Endothelial cell of umbilical vein (primary cell): ENCODE data around the gene SPAG7. TPM values are rescaled to one million over a fixed set of nuclear protein-coding genes. Genes with fewer than 3 reads are reported as not detected.

Experiments
- BruUV-seq: library from RNA; stranded (reverse); fragments of 400-500 nt; replicated peaks from 2 replicates; lab custom pipeline; 2021; lab: Mats Ljungman, UMichigan
- CTCF ChIA-PET: fragments of 300-600, 350-600 bp; sonication (Branson Sonifier 250); formaldehyde crosslinking; loops from one replicate; lab custom pipeline; 2021; ENCODE audit warnings: antibody characterized with exemption, inconsistent platforms; lab: Charles Lee
- POLR2A ChIA-PET: fragments of 300-600, 350-600 bp; sonication (Branson Sonifier 250); formaldehyde crosslinking; loops from one replicate; lab custom pipeline; 2021; ENCODE audit warnings: antibody characterized with exemption, inconsistent platforms; lab: Charles Lee
- DNase-seq: peaks from one replicate; pipeline ENCODE4 v3.0.0-alpha.2; 2011; ENCODE audit warnings: low read depth, low spot score
- FAIRE-seq: peaks from 2 replicates; lab custom pipeline; 2011; peaks lifted over from hg19 to GRCh38; lab: Jason Lieb, UNC
- H2AFZ ChIP-seq: 2 replicates; pipeline ENCODE4 v1.6.0; 2012; ENCODE audit warnings: low read depth, low read length, control low read depth, inconsistent platforms
- H3K27ac ChIP-seq: 2 replicates; pipeline ENCODE4 v1.5.1; 2011; ENCODE audit warnings: low read depth, mild to moderate bottlenecking, control low read depth, low read length, moderate library complexity; ENCODE audit not compliant: insufficient read depth
- H3K27me3 ChIP-seq, 2 experiments: 2 replicates each; pipeline versions ENCODE4 v1.6.0 to v1.6.1; 2011; ENCODE audit warnings: low read length in 2 of 2, mixed read lengths in 1 of 2; ENCODE audit not compliant: control insufficient read depth in 2 of 2, insufficient read depth in 2 of 2
- H3K36me3 ChIP-seq, 2 experiments: 2 replicates in 1 of 2; 3 replicates in 1 of 2; pipeline ENCODE4 v1.5.1; 2011; ENCODE audit warnings: low read length in 2 of 2, mild to moderate bottlenecking in 1 of 2, moderate library complexity in 1 of 2; ENCODE audit not compliant: control insufficient read depth in 2 of 2, insufficient read depth in 2 of 2; ENCODE audit errors: extremely low read depth in 1 of 2
- H3K4me1 ChIP-seq: 3 replicates; pipeline ENCODE4 v1.5.1; 2011; ENCODE audit warnings: mild to moderate bottlenecking, low read length; ENCODE audit not compliant: control insufficient read depth, insufficient read depth; ENCODE audit errors: extremely low read depth
- H3K4me2 ChIP-seq: 2 replicates; pipeline ENCODE4 v1.6.1; 2011; ENCODE audit warnings: low read length, control low read depth, mixed read lengths; ENCODE audit not compliant: insufficient read depth
- H3K4me3 ChIP-seq, 3 experiments: fragments of 200-600 bp in 1 of 3; sonication (generic), shearing (Covaris generic) in 1 of 3; replicated peaks in 1 of 3; 2 replicates each; pipeline ENCODE4 v1.5.1; 2011 to 2016; ENCODE audit warnings: control low read depth in 3 of 3, low read length in 3 of 3, mild to moderate bottlenecking in 2 of 3, inconsistent platforms in 1 of 3, low read depth in 1 of 3, moderate library complexity in 1 of 3; ENCODE audit not compliant: insufficient read depth in 1 of 3
- H3K79me2 ChIP-seq: 2 replicates; pipeline ENCODE4 v1.6.0; 2012; ENCODE audit warnings: low read length, inconsistent platforms; ENCODE audit not compliant: control insufficient read depth, insufficient read depth
- H3K9ac ChIP-seq: replicated peaks from 2 replicates; pipeline ENCODE3; 2011; ENCODE audit warnings: low read length, control low read depth; ENCODE audit not compliant: insufficient read depth; ENCODE audit errors: extremely low read depth
- H3K9me1 ChIP-seq: replicated peaks from 3 replicates; pipeline ENCODE4 v1.6.0; 2011; ENCODE audit warnings: mild to moderate bottlenecking, low read length; ENCODE audit not compliant: control insufficient read depth, insufficient read depth; ENCODE audit errors: extremely low read depth
- H3K9me3 ChIP-seq: replicated peaks from 2 replicates; pipeline ENCODE4 v1.5.1; 2012; ENCODE audit warnings: low read length, inconsistent platforms; ENCODE audit not compliant: control insufficient read depth, insufficient read depth
- H4K20me1 ChIP-seq: replicated peaks from 2 replicates; pipeline ENCODE3; 2011; ENCODE audit warnings: mild to moderate bottlenecking, low read length; ENCODE audit not compliant: control insufficient read depth, insufficient read depth; ENCODE audit errors: extremely low read depth
- CTCF ChIP-seq, 2 donors: IDR thresholded peaks; 1 replicate in 1 of 2; 2 replicates in 1 of 2; pipeline ENCODE4 v1.5.1; 2011; ENCODE audit warnings: low read length in 2 of 2, mild to moderate bottlenecking in 2 of 2, moderate library complexity in 2 of 2, control low read depth in 1 of 2, inconsistent platforms in 1 of 2, low read depth in 1 of 2; ENCODE audit not compliant: insufficient read depth in 1 of 2; ENCODE audit errors: extremely low read depth in 1 of 2
- EZH2 ChIP-seq: IDR thresholded peaks from 2 replicates; pipeline ENCODE4 v1.6.1; 2012; ENCODE audit warnings: borderline replicate concordance, low read depth, mild to moderate bottlenecking, moderate library complexity, low read length, inconsistent platforms; ENCODE audit not compliant: severe bottlenecking
- FOS ChIP-seq: IDR thresholded peaks from 2 replicates; pipeline ENCODE4 v1.6.1; 2011; ENCODE audit warnings: mild to moderate bottlenecking, low read length, moderate library complexity, borderline replicate concordance; ENCODE audit not compliant: insufficient read depth
- GATA2 ChIP-seq: IDR thresholded peaks from 2 replicates; pipeline ENCODE4 v1.7.0; 2011; ENCODE audit warnings: low read depth, mild to moderate bottlenecking, moderate library complexity, mixed read lengths, low read length; ENCODE audit not compliant: insufficient read length, insufficient read depth
- JUN ChIP-seq: IDR thresholded peaks from 2 replicates; pipeline ENCODE4 v1.6.1; 2011; ENCODE audit warnings: borderline replicate concordance, low read depth; ENCODE audit not compliant: insufficient read length, insufficient read depth
- MAX ChIP-seq: IDR thresholded peaks from 2 replicates; pipeline ENCODE4 v1.6.1; 2011; ENCODE audit not compliant: insufficient read depth, insufficient read length
- MYC ChIP-seq: IDR thresholded peaks from one replicate; pipeline ENCODE4 v1.6.1; 2011; ENCODE audit warnings: mild to moderate bottlenecking, low read depth, low read length
- POLR2A ChIP-seq: IDR thresholded peaks from 2 replicates; pipeline ENCODE4 v1.6.1; 2012; ENCODE audit warnings: low read depth, mild to moderate bottlenecking, control low read depth, low read length
- POLR2AphosphoS5 ChIP-seq: IDR thresholded peaks from 2 replicates; pipeline ENCODE4 v1.6.1; 2012; ENCODE audit warnings: low read depth, mild to moderate bottlenecking, control low read depth, low read length, moderate library complexity; ENCODE audit not compliant: insufficient read depth
- dilution Hi-C: fragments of 300-500 bp; cut with MboI; formaldehyde crosslinking; loops from one replicate; pipeline ENCODE4 v1.15.0; 2019; ENCODE audit warnings: low sequenced_read_pairs; ENCODE audit not compliant: extremely low pct_ligation_motif_present
- intact Hi-C: fragments of 100-400 bp; cut with micrococcal nuclease; formaldehyde crosslinking; loops from one replicate; pipeline ENCODE4 v1.10.0; 2022
- polyA plus RNA-seq, 4 experiments: library from polyadenylated mRNA; depleted of rRNA in 3 of 4; stranded (reverse) in 3 of 4; unstranded in 1 of 4; fragments of >200 nt; gene quantifications; 2 replicates each; pipeline versions ENCODE4 v1.2.1 to v1.2.3, GENCODE V29; 2011 to 2012; ENCODE audit warnings: missing spikeins in 1 of 4
- total RNA-seq: library from RNA; stranded (reverse); gene quantifications from 2 replicates; pipeline ENCODE4 v1.2.3, GENCODE V29; 2021

The SPAG7 gene
- total and polyA plus RNA-seq, 2 donors (not counting 3 experiments of a cell fraction or from before 2014, with no cell fraction given) = 68.6 to 75.2 TPM

GRCh38 chr17:4939546-4939795 is 28.1 kb downstream of the SPAG7 start:
- dilution Hi-C loops = no loop called here
- Histone ChIP-seq H3K4me2 (peak overlapping the region; percentile 89), H3K4me1 (peaks cover 19% of the 10 kb centered on the region), H3K4me3 (peak overlapping the region; percentile 45 to 84 (median 77)), H3K79me2 (peaks cover 54% of the 10 kb centered on the region), H3K27ac (peak overlapping the region; percentile 81), H3K9me1 (no peaks in the 10 kb centered on the region), H3K36me3 (peaks cover 8 to 33% of the 10 kb centered on the region in 2 experiments), H2AFZ (peak overlapping the region; percentile 40), H3K9ac (peak overlapping the region; percentile 88), H3K9me3 (no peaks in the 10 kb centered on the region), H4K20me1 (no peaks in the 10 kb centered on the region), H3K27me3 (no peaks in the 10 kb centered on the region)
- intact Hi-C loops = loop anchor here (1.0 kb wide), 1 partner anchor 30 kb away; no protein-coding TSS in a partner anchor
- FAIRE-seq = no peak
- POLR2A ChIA-PET = interaction anchor here (1.0 to 2.3 kb wide), 3 partner anchors 14 to 31 kb away, joined by 4 to 15 read pairs (median 4); partner anchors contain the start of gene SPAG7
- DNase-seq = no peak
- BruUV-seq = no TSS peak
- CTCF ChIA-PET = interaction anchor here (1.0 to 3.3 kb wide), 9 partner anchors 18 to 92 kb away, joined by 3 to 44 read pairs (median 6); partner anchors contain the start of genes CHRNE, INCA1 and KIF1C
- TF ChIP-seq CTCF (IDR thresholded peaks at IDR 0.05; ENCODE audit: extremely low read depth in 1 of 2, insufficient read depth in 1 of 2, low read depth in 1 of 2, low read length in 2 of 2) = no peak

- DNase-seq (no peak), FAIRE-seq (peak; percentile 57)
- Histone ChIP-seq H4K20me1 (no peaks in the 10 kb centered on the region), H3K79me2 (peaks cover 49% of the 10 kb centered on the region), H3K9ac (peak overlapping the region; percentile 88), H3K27ac (peak overlapping the region; percentile 81), H3K9me3 (no peaks in the 10 kb centered on the region), H3K4me2 (peak overlapping the region; percentile 89), H3K4me3 (peak overlapping the region; percentile 45 to 84 (median 77)), H3K27me3 (no peaks in the 10 kb centered on the region), H3K9me1 (no peaks in the 10 kb centered on the region), H2AFZ (peak overlapping the region; percentile 40), H3K4me1 (peaks cover 23% of the 10 kb centered on the region), H3K36me3 (peaks cover 8 to 29% of the 10 kb centered on the region in 2 experiments)
- BruUV-seq = TSS peak; percentile 14
- dilution Hi-C loops = no loop called here
- no peak for TF ChIP-seq MAX
- no peak for TF ChIP-seq CTCF (IDR thresholded peaks at IDR 0.05; ENCODE audit: extremely low read depth in 1 of 2, insufficient read depth in 1 of 2, low read depth in 1 of 2, low read length in 2 of 2)
- no peak for TF ChIP-seq POLR2A
- no peak for TF ChIP-seq EZH2
- TF ChIP-seq JUN = no peak
- TF ChIP-seq MYC = no peak
- TF ChIP-seq GATA2 = no peak
- no peak for TF ChIP-seq FOS
- TF ChIP-seq POLR2AphosphoS5 = no peak
- intact Hi-C loops = loop anchor here (1.0 kb wide), 1 partner anchor 30 kb away; no protein-coding TSS in a partner anchor
- ChIA-PET POLR2A (interaction anchor here (2.3 kb wide), 1 partner anchor 29 kb away, joined by 15 read pairs; the partner anchor contains the start of gene SPAG7), CTCF (interaction anchor here (1.2 to 3.3 kb wide), 6 partner anchors 18 to 93 kb away, joined by 3 to 44 read pairs (median 5); partner anchors contain the start of genes INCA1 and KIF1C)
Measured at GRCh38 chr17:4938688-4939545, 28.7 kb downstream of the SPAG7 start.
